ENCODE data around the gene PNKD.

Gene PNKD

GRCh38 chr2:218245214-218245613 lies 25.1 kb upstream of the PNKD start:
- Histone ChIP-seq H3K36me3 (ENCODE audit: control insufficient read depth, low read length) (peaks cover 96% of the 10 kb centered on the region), H3K9me2 (replicated peaks; ENCODE audit: control insufficient read depth, low read length) (no peaks in the 10 kb centered on the region), H3K9me3 (ENCODE audit: control insufficient read depth, insufficient read depth, low read length) (no peaks in the 10 kb centered on the region), H4K20me1 (ENCODE audit: control insufficient read depth, insufficient read depth, low read depth, low read length) (no peaks in the 10 kb centered on the region), H3F3A (ENCODE audit: control insufficient read depth, insufficient read depth) (no peaks in the 10 kb centered on the region), H3K27me3 (ENCODE audit: control insufficient read depth, low read length) (no peaks in the 10 kb centered on the region), H3K27ac (ENCODE audit: low read depth, low read length) (no peak overlapping the region), H3K4me3 (ENCODE audit: low read length) (no peak overlapping the region), H3K4me1 (ENCODE audit: control insufficient read depth, low read length) (no peaks in the 10 kb centered on the region), H3K4me2 (ENCODE audit: low read length) (no peak overlapping the region), H3K79me2 (ENCODE audit: control insufficient read depth, low read length) (peaks cover 10% of the 10 kb centered on the region; the same call in 1 of the 2 replicates)
- TF ChIP-seq CTCF (IDR thresholded peaks at IDR 0.05; ENCODE audit: low read depth, low read length, poor library complexity, severe bottlenecking) (no peak), EZH2phosphoT487 (IDR thresholded peaks at IDR 0.05; ENCODE audit: borderline replicate concordance, low read length) (no peak)

- H3F3A ChIP-seq (ENCODE audit: control insufficient read depth, insufficient read depth): peaks cover 18% of the 10 kb centered on the region
- no peak overlapping the region for H3K4me2 ChIP-seq (ENCODE audit: low read length)
- H3K27ac ChIP-seq (ENCODE audit: low read depth, low read length): no peak overlapping the region
- no peaks in the 10 kb centered on the region for H3K27me3 ChIP-seq (ENCODE audit: control insufficient read depth, low read length)
- no peaks in the 10 kb centered on the region for H3K4me1 ChIP-seq (ENCODE audit: control insufficient read depth, low read length)
- H3K9me2 ChIP-seq (replicated peaks; ENCODE audit: control insufficient read depth, low read length): no peaks in the 10 kb centered on the region
- H3K79me2 ChIP-seq (ENCODE audit: control insufficient read depth, low read length): no peaks in the 10 kb centered on the region; the same call in 1 of the 2 replicates
- TF ChIP-seq EZH2phosphoT487 (IDR thresholded peaks at IDR 0.05; ENCODE audit: borderline replicate concordance, low read length): no peak
- TF ChIP-seq CTCF (IDR thresholded peaks at IDR 0.05; ENCODE audit: low read depth, low read length, poor library complexity, severe bottlenecking): no peak
- no peaks in the 10 kb centered on the region for H4K20me1 ChIP-seq (ENCODE audit: control insufficient read depth, insufficient read depth, low read depth, low read length)
- peaks cover 97% of the 10 kb centered on the region for H3K36me3 ChIP-seq (ENCODE audit: control insufficient read depth, low read length)
- H3K4me3 ChIP-seq (ENCODE audit: low read length): no peak overlapping the region
- no peaks in the 10 kb centered on the region for H3K9me3 ChIP-seq (ENCODE audit: control insufficient read depth, insufficient read depth, low read length)
Observed at GRCh38 chr2:218249691-218250090, 20.6 kb upstream of the PNKD start.

- Histone ChIP-seq H4K20me1 (ENCODE audit: control insufficient read depth, insufficient read depth, low read depth, low read length) (no peaks in the 10 kb centered on the region), H3K4me1 (ENCODE audit: control insufficient read depth, low read length) (peaks cover 8% of the 10 kb centered on the region), H3K4me3 (ENCODE audit: low read length) (no peak overlapping the region), H3K27ac (ENCODE audit: low read depth, low read length) (no peak overlapping the region), H3F3A (ENCODE audit: control insufficient read depth, insufficient read depth) (peaks cover 44% of the 10 kb centered on the region), H3K79me2 (ENCODE audit: control insufficient read depth, low read length) (no peaks in the 10 kb centered on the region), H3K36me3 (ENCODE audit: control insufficient read depth, low read length) (peaks cover 90% of the 10 kb centered on the region), H3K9me3 (ENCODE audit: control insufficient read depth, insufficient read depth, low read length) (no peaks in the 10 kb centered on the region), H3K9me2 (replicated peaks; ENCODE audit: control insufficient read depth, low read length) (no peaks in the 10 kb centered on the region), H3K4me2 (ENCODE audit: low read length) (no peak overlapping the region), H3K27me3 (ENCODE audit: control insufficient read depth, low read length) (no peaks in the 10 kb centered on the region)
- no peak for TF ChIP-seq CTCF (IDR thresholded peaks at IDR 0.05; ENCODE audit: low read depth, low read length, poor library complexity, severe bottlenecking)
- no peak for TF ChIP-seq EZH2phosphoT487 (IDR thresholded peaks at IDR 0.05; ENCODE audit: borderline replicate concordance, low read length)
Observed at GRCh38 chr2:218252509-218253231, 17.6 kb upstream of the PNKD start.
